CD4-positive, alpha-beta T cell treated with Interleukin-21 for 1 hour (primary cell): ENCODE results near the gene TANGO2.
"Not testable (repeated sequence)": the region's sequence is repeated elsewhere in the genome, so short reads cannot be mapped to it uniquely, and the experiment has no call there.

ENCODE experiments used
- DNase-seq: peaks from one replicate; pipeline ENCODE4 v3.0.0-alpha.2; 2020

TANGO2 gene

GRCh38 chr22:20066617-20067383 lies 45.9 kb downstream of the TANGO2 start:
- DNase-seq: no peak

GRCh38 chr22:20067384-20067682 lies 46.4 kb downstream of the TANGO2 start:
- not testable (repeated sequence) for DNase-seq

- no peak for DNase-seq
These were observed 47.7 kb downstream of the TANGO2 start for GRCh38 chr22:20068640-20069039.

- DNase-seq: no peak
These were observed 48.6 kb downstream of the TANGO2 start for GRCh38 chr22:20069331-20070042.

GRCh38 chr22:20071524-20071972 lies 50.6 kb downstream of the TANGO2 start:
- no peak for DNase-seq

- DNase-seq: no peak
These were observed 55.8 kb downstream of the TANGO2 start for GRCh38 chr22:20076627-20077172.

GRCh38 chr22:20079745-20080444 lies 59.0 kb downstream of the TANGO2 start, which contains the start of gene DGCR8:
Gene DGCR8, plus strand, starts transcription at chr22:20080241. Its CDS starts 5,723 bp downstream, at chr22:20085964.
- peak; percentile 72 for DNase-seq

- DNase-seq: peak; percentile 73
These were observed 59.5 kb downstream of the TANGO2 start for GRCh38 chr22:20080445-20080775.

- DNase-seq: no peak
These were observed 60.1 kb downstream of the TANGO2 start for GRCh38 chr22:20080776-20081654.

GRCh38 chr22:20083157-20083890 lies 62.4 kb downstream of the TANGO2 start:
- DNase-seq: no peak

- DNase-seq: no peak
These were observed 63.1 kb downstream of the TANGO2 start for GRCh38 chr22:20083891-20084546.

- no peak for DNase-seq
These were observed 63.9 kb downstream of the TANGO2 start for GRCh38 chr22:20084547-20085413.

- no peak for DNase-seq
These were observed 64.7 kb downstream of the TANGO2 start for GRCh38 chr22:20085651-20086050.

GRCh38 chr22:20086101-20086599 lies 65.2 kb downstream of the TANGO2 start:
- DNase-seq: no peak

GRCh38 chr22:20086763-20087162 lies 65.9 kb downstream of the TANGO2 start:
- DNase-seq: no peak

- DNase-seq: no peak
These were observed 66.7 kb downstream of the TANGO2 start for GRCh38 chr22:20087319-20088262.

- DNase-seq: no peak
These were observed 67.3 kb downstream of the TANGO2 start for GRCh38 chr22:20088263-20088648.

GRCh38 chr22:20089226-20089976 lies 68.5 kb downstream of the TANGO2 start:
- DNase-seq: no peak
